DMS153 (cell line): Measurements from ENCODE around the gene NDUFS8.

Experiments
- DNase-seq: peaks from one replicate; lab custom pipeline; 2025; lab: John Stamatoyannopoulos, UW

Gene NDUFS8

DNA sequence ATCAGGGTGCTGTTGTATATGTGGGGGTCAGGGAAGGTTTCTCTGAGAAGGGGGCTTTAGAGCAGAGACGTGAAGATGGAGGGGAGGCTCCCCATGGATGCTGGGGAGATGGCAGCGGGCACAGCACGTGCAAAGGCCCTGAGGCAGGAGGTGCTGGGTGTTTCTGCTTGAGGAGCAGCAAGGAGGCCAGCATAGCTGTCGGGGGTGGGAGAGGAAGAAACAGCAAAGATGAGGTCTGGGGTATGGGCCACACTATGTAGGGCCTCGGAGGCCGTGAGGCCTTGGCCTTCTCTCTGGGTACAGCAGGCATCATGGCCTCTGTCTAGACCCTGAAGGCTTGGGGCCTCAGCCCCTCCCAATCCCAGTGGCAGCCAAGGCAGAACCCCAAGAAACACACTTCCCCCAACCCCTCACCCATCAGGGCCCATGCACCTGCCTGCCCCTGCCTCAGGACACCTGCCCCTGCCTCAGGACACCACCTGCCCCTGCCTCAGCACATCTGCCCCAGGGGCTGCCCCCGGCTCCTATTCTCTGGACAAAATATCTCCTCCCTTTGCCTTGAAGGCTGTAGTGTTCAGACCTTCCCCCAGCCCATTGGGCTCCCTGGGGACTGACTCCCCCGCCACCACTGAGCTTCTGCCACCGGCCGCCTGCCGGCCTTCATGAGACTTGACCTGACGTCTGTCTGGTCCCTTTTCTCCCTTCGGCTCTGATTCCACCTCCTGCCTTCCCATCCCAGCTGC lies 14.1 kb upstream of the NDUFS8 start:
- DNase-seq, result no peak

DNA sequence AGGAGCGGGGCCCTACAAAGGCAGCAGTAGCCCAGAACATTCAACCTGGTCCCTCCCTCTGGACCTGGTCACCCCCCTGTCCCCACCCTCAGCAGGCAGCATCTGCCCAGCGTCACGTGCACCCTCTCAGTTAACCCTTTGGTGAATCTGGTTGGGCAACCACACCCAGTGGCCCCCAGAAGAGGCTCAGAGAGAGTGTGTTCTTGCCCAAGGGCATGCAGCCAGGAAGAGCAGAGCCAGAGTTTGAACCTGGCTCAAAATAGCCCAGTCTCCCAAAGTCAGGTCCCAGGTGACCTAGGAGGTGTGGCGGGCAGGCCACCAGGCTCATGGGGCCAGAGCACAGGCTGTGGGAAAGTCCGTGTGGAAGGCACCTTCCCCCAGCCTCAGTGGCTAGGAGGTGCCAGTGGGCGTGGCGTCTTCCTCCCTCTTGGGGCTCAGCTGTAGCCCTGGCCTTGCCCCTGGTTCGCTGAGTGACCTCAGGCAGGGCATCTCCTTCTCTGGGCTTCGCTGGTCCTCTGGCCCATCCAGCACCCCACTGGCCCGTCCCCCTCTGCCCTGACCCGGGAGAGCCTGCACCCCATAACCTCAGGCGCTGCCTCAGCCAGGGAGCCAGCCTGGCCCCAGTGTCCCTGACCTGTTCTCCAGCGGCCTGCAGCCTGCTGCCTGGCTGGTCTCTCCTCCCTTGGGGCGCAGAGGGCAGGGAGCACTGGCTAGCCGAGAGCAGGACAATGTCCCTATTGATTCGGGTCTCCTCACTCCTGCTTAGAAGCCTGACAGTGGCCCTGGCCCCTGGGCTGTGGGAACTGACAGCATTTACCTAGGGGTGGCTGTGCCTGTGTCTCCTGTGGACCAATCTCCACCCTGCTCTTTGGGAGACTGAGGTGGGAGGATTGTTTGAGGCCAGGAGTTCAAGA lies 13.3 kb upstream of the NDUFS8 start:
- no peak for DNase-seq

DNA sequence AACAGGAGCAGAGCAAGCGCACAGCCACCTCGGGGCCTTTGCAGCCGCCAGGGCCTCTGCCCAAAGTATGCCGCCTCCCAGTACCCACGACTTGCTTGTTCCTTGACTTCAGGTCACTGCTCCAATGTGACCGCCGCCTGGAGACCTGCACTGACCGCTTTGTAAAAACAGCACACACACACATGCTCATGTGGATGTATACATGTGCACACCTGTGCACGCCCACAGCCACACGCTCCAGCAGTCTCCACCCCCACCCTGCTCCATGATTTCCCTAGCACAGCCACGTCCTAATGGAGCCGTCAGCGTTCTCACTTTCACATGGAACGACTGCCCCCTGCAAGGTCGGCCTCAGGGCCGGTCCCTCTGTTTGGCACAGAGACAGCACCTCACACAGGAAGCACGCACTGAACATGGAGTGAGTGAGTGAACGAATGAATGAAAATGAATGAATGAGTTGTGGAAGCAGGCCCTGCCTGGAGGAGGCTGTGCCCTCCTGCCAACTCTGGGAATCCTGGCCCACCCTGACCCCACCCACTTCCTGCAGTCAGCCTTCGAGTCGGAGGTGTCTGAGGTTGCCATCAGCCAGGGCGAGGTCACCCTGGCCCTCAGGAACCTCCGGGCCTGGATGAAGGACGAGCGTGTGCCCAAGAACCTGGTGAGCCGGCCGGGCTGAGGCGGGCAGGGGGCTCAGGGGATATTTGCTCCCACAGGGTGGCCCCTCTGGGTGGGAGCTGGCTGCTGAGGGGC lies 12.3 kb upstream of the NDUFS8 start:
- no peak for DNase-seq

- DNase-seq, result no peak
Measured at GRCh38 chr11:68018730-68019190, 11.7 kb upstream of the NDUFS8 start.

- no peak for DNase-seq
Measured at GRCh38 chr11:68019486-68019885, 11.0 kb upstream of the NDUFS8 start.

- DNase-seq, result no peak
Measured at GRCh38 chr11:68020575-68020974, 9.9 kb upstream of the NDUFS8 start.

DNA sequence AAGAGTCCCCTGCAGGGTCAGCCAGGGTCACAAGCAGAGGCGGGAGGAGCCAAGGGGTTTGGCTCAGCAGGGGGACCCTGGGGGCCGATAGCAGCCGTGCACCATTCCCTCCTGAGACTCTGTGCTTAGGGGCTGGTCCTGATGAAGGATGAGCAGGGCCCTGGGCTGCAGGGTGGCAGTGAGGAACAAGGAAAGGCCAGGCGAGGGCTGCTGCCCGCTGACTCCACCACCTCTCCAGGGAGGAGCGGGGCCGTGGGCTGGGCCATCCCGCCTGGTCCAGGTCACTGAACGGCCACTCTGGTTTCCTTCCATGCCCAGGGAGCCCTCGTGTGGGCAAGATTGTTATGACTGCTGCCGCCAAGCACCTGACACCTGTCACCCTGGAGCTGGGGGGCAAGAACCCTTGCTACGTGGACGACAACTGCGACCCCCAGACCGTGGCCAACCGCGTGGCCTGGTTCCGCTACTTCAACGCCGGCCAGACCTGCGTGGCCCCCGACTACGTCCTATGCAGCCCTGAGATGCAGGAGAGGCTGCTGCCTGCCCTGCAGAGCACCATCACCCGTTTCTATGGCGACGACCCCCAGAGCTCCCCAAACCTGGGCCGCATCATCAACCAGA lies 9.2 kb upstream of the NDUFS8 start:
- DNase-seq, result no peak

- DNase-seq, result no peak
Measured at GRCh38 chr11:68022531-68022930, 8.0 kb upstream of the NDUFS8 start.

- DNase-seq, result no peak
Measured at GRCh38 chr11:68024508-68024907, 6.0 kb upstream of the NDUFS8 start.

DNA sequence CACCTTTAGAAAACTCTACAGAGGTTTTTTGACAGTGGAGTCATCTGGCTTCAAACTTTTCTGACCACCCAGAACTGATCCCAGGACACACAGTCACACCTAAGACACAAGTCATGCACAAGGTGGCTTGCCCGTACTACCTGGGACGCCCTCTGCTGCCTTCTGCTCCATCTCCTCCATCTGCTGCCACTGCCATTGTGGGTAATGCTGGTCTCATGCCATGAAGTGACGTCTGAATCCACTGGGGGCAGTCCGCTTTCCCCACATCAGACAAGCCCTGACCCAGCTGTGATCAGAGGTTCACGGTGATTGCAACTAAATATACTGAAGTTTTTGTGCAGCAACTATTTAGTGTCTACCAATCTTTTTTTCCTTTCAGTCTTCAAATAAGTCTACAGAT lies 5.4 kb upstream of the NDUFS8 start:
- DNase-seq, result no peak

- peak; percentile 41 for DNase-seq
Measured at GRCh38 chr11:68026391-68027105, 3.9 kb upstream of the NDUFS8 start.

GRCh38 chr11:68027667-68028066 lies 2.8 kb upstream of the NDUFS8 start:
- DNase-seq, result no peak

- no peak for DNase-seq
Measured at GRCh38 chr11:68028802-68029545, 1.5 kb upstream of the NDUFS8 start.

- no peak for DNase-seq
Measured at GRCh38 chr11:68031144-68031464, 623 bp downstream of the NDUFS8 start.

GRCh38 chr11:68032003-68032402 lies 1.5 kb downstream of the NDUFS8 start:
- no peak for DNase-seq

- DNase-seq, result no peak
Measured at GRCh38 chr11:68032997-68033707, 2.7 kb downstream of the NDUFS8 start.

DNA sequence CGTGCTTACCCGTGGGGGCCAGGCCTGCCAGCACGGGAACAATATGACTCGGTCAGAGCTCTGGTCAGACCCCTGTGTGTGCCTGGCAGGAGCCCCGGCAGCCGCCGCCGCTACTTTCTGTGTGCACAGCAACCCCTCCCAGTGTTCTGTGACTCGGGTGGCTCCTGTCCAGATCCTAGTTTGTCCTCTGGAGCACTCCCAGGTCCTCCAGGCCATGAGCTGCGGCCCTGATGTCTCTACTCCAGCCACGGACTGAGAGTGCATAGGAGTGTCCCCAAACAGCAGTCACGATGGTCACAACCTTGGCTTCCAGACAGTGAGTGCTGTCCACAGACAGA lies 3.2 kb downstream of the NDUFS8 start:
- no peak for DNase-seq

GRCh38 chr11:68035266-68035876 lies 4.9 kb downstream of the NDUFS8 start:
- no peak for DNase-seq

GRCh38 chr11:68036141-68036716 lies 5.7 kb downstream of the NDUFS8 start:
- DNase-seq, result no peak
